WERI-Rb-1 (cell line): Measurements from ENCODE around the gene HIVEP2.

Experiments
- DNase-seq: peaks from one replicate; pipeline ENCODE4 v3.0.0-alpha.2; 2020
- H3K27ac ChIP-seq: fragments of 250-450 bp; sonication (Bioruptor Pico); 2 replicates; pipeline ENCODE4 v1.5.1; 2020; ENCODE audit warnings: mild to moderate bottlenecking, moderate library complexity
- H3K27me3 ChIP-seq: fragments of 250-450 bp; sonication (Bioruptor Pico); 2 replicates; pipeline ENCODE4 v1.5.1; 2021; ENCODE audit warnings: mild to moderate bottlenecking, low read depth, moderate library complexity; ENCODE audit not compliant: insufficient read depth, severe bottlenecking
- H3K36me3 ChIP-seq: fragments of 250-450 bp; sonication (Bioruptor Pico); 2 replicates; pipeline ENCODE4 v1.5.1; 2020; ENCODE audit warnings: mild to moderate bottlenecking, moderate library complexity
- H3K4me3 ChIP-seq: 2 replicates; pipeline ENCODE4 v1.5.1; 2011; ENCODE audit warnings: low read depth, mild to moderate bottlenecking, control low read depth, low read length
- H3K9me3 ChIP-seq: fragments of 250-450 bp; sonication (Bioruptor Pico); 2 replicates; pipeline ENCODE4 v1.5.1; 2021; ENCODE audit warnings: mild to moderate bottlenecking, moderate library complexity; ENCODE audit not compliant: severe bottlenecking
- CTCF ChIP-seq: IDR thresholded peaks from 2 replicates; pipeline ENCODE4 v1.5.1; 2011; ENCODE audit warnings: low read depth, mild to moderate bottlenecking, control low read depth, inconsistent platforms, low read length

The HIVEP2 gene

GRCh38 chr6:142901611-142902010, 43.4 kb downstream of the HIVEP2 start:
- DNase-seq = no peak
- no peak for TF ChIP-seq CTCF
- Histone ChIP-seq H3K9me3 (no peaks in the 10 kb centered on the region), H3K4me3 (no peak overlapping the region), H3K27ac (no peak overlapping the region), H3K27me3 (no peaks in the 10 kb centered on the region), H3K36me3 (no peaks in the 10 kb centered on the region)

- Histone ChIP-seq H3K27me3 (no peaks in the 10 kb centered on the region), H3K9me3 (no peaks in the 10 kb centered on the region), H3K4me3 (no peak overlapping the region), H3K27ac (no peak overlapping the region), H3K36me3 (no peaks in the 10 kb centered on the region)
- no peak for TF ChIP-seq CTCF
- DNase-seq = no peak
These were observed 44.6 kb downstream of the HIVEP2 start for GRCh38 chr6:142900227-142900971.

- no peak for DNase-seq
- TF ChIP-seq CTCF = no peak
- no peak overlapping the region for H3K4me3 ChIP-seq
These were observed 45.8 kb downstream of the HIVEP2 start for GRCh38 chr6:142898927-142899895.

GRCh38 chr6:142897659-142898058, 47.3 kb downstream of the HIVEP2 start:
- DNase-seq = no peak
- Histone ChIP-seq H3K27me3 (no peaks in the 10 kb centered on the region), H3K27ac (no peak overlapping the region), H3K36me3 (no peaks in the 10 kb centered on the region), H3K4me3 (no peak overlapping the region), H3K9me3 (no peaks in the 10 kb centered on the region)
- no peak for TF ChIP-seq CTCF

More at GRCh38 chr6:142898927-142899895, 45.8 kb downstream of the HIVEP2 start:
- no peaks in the 10 kb centered on the region for H3K36me3 ChIP-seq
- no peaks in the 10 kb centered on the region for H3K27me3 ChIP-seq
- H3K9me3 ChIP-seq = no peaks in the 10 kb centered on the region
- no peak overlapping the region for H3K27ac ChIP-seq

- Histone ChIP-seq H3K27ac (no peak overlapping the region), H3K4me3 (no peak overlapping the region), H3K27me3 (no peaks in the 10 kb centered on the region), H3K9me3 (no peaks in the 10 kb centered on the region), H3K36me3 (no peaks in the 10 kb centered on the region)
- no peak for DNase-seq
- TF ChIP-seq CTCF = no peak
These were observed 48.2 kb downstream of the HIVEP2 start for GRCh38 chr6:142896732-142897131.
